Measurements from ENCODE around the gene ALDH7A1.

ALDH7A1 gene

DNA sequence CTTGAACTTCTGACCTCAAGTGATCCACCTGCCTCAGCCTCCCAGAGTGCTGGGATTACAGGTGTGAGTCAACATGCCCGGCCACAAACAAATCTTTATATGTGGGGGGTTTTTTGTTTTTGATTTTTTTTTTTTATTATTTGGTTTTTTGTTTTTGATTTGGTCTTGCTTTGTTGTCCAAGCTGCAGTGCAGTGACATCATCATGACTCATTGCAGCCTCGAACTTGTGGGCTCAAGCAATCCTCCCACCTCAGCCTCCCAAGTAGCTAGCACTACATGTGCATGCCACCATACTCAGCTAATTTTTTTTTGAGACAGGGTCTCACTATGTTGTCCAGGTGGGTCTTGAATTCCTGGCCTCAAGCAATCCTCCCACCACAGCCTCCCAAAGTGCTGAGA is 42.4 kb downstream of the ALDH7A1 start:
- H3K27me3 ChIP-seq (ENCODE audit: control insufficient read depth, insufficient read depth, low read length) = no peaks in the 10 kb centered on the region
- no peaks in the 10 kb centered on the region for H3K4me1 ChIP-seq (ENCODE audit: control insufficient read depth, low read depth, low read length)
- H3K27ac ChIP-seq (ENCODE audit: low read length) = no peak overlapping the region
- no peak overlapping the region for H3K4me3 ChIP-seq (ENCODE audit: low read length)
- H3K9me3 ChIP-seq (ENCODE audit: control insufficient read depth, low read depth, low read length) = no peaks in the 10 kb centered on the region
- H3K9ac ChIP-seq (ENCODE audit: low read length) = no peak overlapping the region
- peaks cover 87% of the 10 kb centered on the region for H3K36me3 ChIP-seq (ENCODE audit: control insufficient read depth, low read depth, low read length)

DNA sequence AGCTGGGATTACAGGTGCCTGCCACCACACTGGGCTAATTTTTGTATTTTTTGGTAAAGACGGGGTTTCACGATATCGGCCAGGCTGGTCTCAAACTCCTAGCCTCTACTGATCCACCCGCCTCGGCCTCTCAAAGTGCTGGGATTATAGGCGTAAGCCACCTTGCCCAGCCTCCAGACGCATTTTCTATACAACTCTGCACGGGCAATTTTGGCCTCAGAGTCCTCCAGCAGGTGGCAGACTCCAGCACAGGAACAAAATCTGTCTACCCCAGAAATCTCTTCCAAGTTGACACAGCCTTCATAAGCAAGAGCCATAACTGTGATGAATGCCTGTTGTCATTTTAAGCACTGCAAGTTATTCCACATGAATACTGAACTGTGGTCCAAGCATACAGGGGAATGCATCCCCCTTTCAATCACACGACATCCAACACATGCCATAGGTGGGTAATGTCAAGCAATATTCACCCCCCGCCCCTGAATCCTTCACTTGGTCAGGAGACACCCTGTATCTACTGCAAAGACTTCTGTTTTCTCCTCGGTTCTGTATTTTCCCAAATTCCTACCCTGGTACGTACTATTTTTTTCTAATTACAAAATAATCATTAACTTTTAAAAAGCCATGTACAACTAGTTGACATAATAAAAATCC is 50.8 kb downstream of the ALDH7A1 start:
- no peaks in the 10 kb centered on the region for H3K27me3 ChIP-seq (ENCODE audit: control insufficient read depth, insufficient read depth, low read length)
- H3K4me1 ChIP-seq (ENCODE audit: control insufficient read depth, low read depth, low read length) = no peaks in the 10 kb centered on the region
- H3K9ac ChIP-seq (ENCODE audit: low read length) = no peak overlapping the region
- no peak overlapping the region for H3K4me3 ChIP-seq (ENCODE audit: low read length)
- peaks cover 43% of the 10 kb centered on the region for H3K36me3 ChIP-seq (ENCODE audit: control insufficient read depth, low read depth, low read length)
- H3K9me3 ChIP-seq (ENCODE audit: control insufficient read depth, low read depth, low read length) = no peaks in the 10 kb centered on the region
- no peak overlapping the region for H3K27ac ChIP-seq (ENCODE audit: low read length)

DNA sequence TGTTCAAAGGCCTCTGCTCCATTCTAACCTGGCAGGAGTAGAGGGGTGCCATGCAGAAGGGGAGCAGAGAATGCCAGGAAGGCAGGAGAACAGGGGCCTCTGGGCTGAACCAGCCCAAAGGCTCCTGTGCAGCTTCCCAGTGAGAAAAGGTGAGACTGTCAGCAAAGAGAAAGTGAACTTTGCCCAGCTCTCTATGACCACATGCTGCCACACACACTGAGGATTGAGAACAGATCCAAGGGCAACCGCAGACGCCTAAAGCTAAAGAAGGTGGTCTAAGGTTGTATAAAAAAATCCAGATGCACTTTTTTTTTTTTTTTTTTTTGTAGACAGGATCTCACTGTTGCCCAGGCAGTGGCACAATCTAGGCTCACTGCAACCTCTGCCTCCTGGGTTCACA is 51.4 kb downstream of the ALDH7A1 start:
- no peak overlapping the region for H3K27ac ChIP-seq (ENCODE audit: low read length)
- no peaks in the 10 kb centered on the region for H3K9me3 ChIP-seq (ENCODE audit: control insufficient read depth, low read depth, low read length)
- H3K9ac ChIP-seq (ENCODE audit: low read length) = no peak overlapping the region
- H3K4me3 ChIP-seq (ENCODE audit: low read length) = no peak overlapping the region
- H3K36me3 ChIP-seq (ENCODE audit: control insufficient read depth, low read depth, low read length) = peaks cover 39% of the 10 kb centered on the region
- H3K27me3 ChIP-seq (ENCODE audit: control insufficient read depth, insufficient read depth, low read length) = no peaks in the 10 kb centered on the region
- no peaks in the 10 kb centered on the region for H3K4me1 ChIP-seq (ENCODE audit: control insufficient read depth, low read depth, low read length)

DNA sequence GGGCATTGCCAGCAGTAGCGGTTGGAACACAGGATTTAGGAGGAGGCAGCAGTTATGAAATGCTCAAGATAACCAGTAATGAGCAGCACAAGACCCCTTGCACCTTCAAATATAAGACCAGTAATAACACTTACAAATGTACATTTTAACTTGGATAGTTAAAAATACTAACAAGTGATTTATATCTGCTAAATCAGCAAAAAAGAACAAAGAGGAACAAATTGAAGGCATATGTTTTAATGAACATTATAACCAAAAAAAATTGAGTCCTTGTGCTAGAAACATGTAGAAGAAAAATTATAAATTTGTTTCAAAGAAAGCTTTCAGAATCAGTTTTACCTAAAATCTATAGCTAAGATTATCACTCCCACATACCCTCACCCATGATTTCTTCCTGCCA is 52.0 kb downstream of the ALDH7A1 start:
- Histone ChIP-seq H3K36me3 (ENCODE audit: control insufficient read depth, low read depth, low read length) (peaks cover 33% of the 10 kb centered on the region), H3K27ac (ENCODE audit: low read length) (no peak overlapping the region)

DNA sequence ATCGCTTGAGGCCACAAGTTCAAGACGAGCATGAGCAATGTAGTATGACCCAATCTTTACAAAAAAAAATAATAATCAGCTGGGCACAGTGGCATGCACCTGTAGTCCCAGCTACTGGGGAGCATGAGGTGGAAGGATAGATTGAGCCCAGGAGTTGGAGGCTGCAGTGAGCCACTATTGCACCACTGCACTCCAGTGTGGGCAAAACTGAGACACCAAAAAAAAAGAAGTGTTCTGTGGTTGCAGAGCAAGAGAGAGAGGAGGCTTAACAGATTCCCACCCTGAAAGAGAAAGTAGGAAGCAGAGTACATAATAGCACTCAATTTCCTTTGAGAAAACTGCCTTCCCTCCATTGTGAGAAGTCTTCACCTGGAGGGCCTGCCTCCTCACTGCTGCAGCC is 52.6 kb downstream of the ALDH7A1 start:
- H3K9me3 ChIP-seq (ENCODE audit: control insufficient read depth, low read depth, low read length) = no peaks in the 10 kb centered on the region
- no peaks in the 10 kb centered on the region for H3K4me1 ChIP-seq (ENCODE audit: control insufficient read depth, low read depth, low read length)

More for the DNA sequence above, 52.0 kb downstream of the ALDH7A1 start:
- H3K9ac ChIP-seq (ENCODE audit: low read length) = no peak overlapping the region
- no peaks in the 10 kb centered on the region for H3K4me1 ChIP-seq (ENCODE audit: control insufficient read depth, low read depth, low read length)
- no peaks in the 10 kb centered on the region for H3K9me3 ChIP-seq (ENCODE audit: control insufficient read depth, low read depth, low read length)
- no peak overlapping the region for H3K4me3 ChIP-seq (ENCODE audit: low read length)
- no peaks in the 10 kb centered on the region for H3K27me3 ChIP-seq (ENCODE audit: control insufficient read depth, insufficient read depth, low read length)

DNA sequence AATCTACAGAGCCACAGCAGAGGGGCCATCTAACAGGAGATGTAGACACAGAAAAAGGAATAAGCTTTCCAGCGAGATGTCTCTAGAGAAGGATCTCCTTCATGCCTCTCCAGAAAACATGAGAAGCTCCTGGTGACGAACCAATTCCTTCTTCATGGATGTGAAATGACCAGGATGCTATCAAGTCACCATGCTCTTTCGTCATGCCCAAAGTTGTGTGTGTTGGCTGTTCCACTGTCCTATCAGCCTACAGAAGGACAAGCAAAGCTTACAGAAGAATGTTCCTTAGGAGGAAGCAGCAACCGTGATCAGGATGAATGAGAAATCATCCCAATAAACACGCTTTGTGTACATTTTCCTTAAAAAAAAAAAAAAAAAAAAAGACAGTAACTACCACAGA is 54.4 kb downstream of the ALDH7A1 start:
- Histone ChIP-seq H3K9me3 (ENCODE audit: control insufficient read depth, low read depth, low read length) (no peaks in the 10 kb centered on the region), H3K36me3 (ENCODE audit: control insufficient read depth, low read depth, low read length) (peaks cover 10% of the 10 kb centered on the region), H3K4me1 (ENCODE audit: control insufficient read depth, low read depth, low read length) (no peaks in the 10 kb centered on the region), H3K27ac (ENCODE audit: low read length) (no peak overlapping the region), H3K27me3 (ENCODE audit: control insufficient read depth, insufficient read depth, low read length) (no peaks in the 10 kb centered on the region), H3K9ac (ENCODE audit: low read length) (no peak overlapping the region), H3K4me3 (ENCODE audit: low read length) (no peak overlapping the region)

More for the DNA sequence above, 52.6 kb downstream of the ALDH7A1 start:
- H3K36me3 ChIP-seq (ENCODE audit: control insufficient read depth, low read depth, low read length) = peaks cover 27% of the 10 kb centered on the region
- H3K27me3 ChIP-seq (ENCODE audit: control insufficient read depth, insufficient read depth, low read length) = no peaks in the 10 kb centered on the region
- H3K9ac ChIP-seq (ENCODE audit: low read length) = no peak overlapping the region
- H3K4me3 ChIP-seq (ENCODE audit: low read length) = no peak overlapping the region
- no peak overlapping the region for H3K27ac ChIP-seq (ENCODE audit: low read length)

DNA sequence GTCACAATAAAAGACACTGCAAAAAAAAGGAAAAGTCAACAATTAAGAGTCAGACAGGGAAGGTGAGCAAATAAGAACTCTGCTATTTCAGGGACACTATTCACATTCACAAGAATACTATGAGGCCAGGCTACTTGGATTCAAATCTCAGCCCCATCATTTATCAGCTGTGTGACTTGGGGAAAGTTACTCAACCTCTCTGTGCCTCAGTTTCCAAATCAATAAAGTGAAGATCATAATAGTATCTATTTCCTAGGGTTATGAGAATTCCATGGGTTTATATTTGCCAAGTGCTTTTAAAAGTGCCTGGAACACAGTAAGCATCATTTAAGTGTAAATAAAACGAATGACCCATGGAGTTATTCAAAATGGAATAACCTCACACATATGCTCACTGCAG is 56.4 kb downstream of the ALDH7A1 start:
- Histone ChIP-seq H3K27ac (ENCODE audit: low read length) (no peak overlapping the region), H3K27me3 (ENCODE audit: control insufficient read depth, insufficient read depth, low read length) (no peaks in the 10 kb centered on the region), H3K9me3 (ENCODE audit: control insufficient read depth, low read depth, low read length) (no peaks in the 10 kb centered on the region), H3K4me3 (ENCODE audit: low read length) (no peak overlapping the region), H3K9ac (ENCODE audit: low read length) (no peak overlapping the region), H3K4me1 (ENCODE audit: control insufficient read depth, low read depth, low read length) (no peaks in the 10 kb centered on the region), H3K36me3 (ENCODE audit: control insufficient read depth, low read depth, low read length) (no peaks in the 10 kb centered on the region)

DNA sequence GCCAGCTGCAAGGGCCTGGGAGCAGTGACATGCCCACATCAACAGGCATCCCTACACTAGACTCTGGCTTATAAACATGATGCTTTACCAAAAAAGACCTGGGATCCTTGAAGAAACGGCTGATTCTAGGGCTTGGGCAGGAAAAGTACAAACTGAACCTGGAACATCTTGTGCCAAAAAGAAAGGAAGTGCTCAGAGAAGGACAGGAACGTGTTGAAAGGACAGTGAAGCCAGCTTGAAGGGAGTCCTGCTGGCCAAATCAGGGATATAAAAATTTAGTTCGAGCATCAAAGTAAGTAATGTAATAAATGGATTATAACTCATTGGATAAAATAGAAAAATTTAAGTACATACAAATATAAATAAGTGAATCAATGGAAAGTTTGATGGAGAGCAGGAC is 58.1 kb downstream of the ALDH7A1 start:
- H3K9ac ChIP-seq (ENCODE audit: low read length) = no peak overlapping the region
- no peaks in the 10 kb centered on the region for H3K27me3 ChIP-seq (ENCODE audit: control insufficient read depth, insufficient read depth, low read length)
- no peak overlapping the region for H3K4me3 ChIP-seq (ENCODE audit: low read length)
- no peaks in the 10 kb centered on the region for H3K4me1 ChIP-seq (ENCODE audit: control insufficient read depth, low read depth, low read length)
- H3K36me3 ChIP-seq (ENCODE audit: control insufficient read depth, low read depth, low read length) = no peaks in the 10 kb centered on the region
- H3K27ac ChIP-seq (ENCODE audit: low read length) = no peak overlapping the region
- no peaks in the 10 kb centered on the region for H3K9me3 ChIP-seq (ENCODE audit: control insufficient read depth, low read depth, low read length)

DNA sequence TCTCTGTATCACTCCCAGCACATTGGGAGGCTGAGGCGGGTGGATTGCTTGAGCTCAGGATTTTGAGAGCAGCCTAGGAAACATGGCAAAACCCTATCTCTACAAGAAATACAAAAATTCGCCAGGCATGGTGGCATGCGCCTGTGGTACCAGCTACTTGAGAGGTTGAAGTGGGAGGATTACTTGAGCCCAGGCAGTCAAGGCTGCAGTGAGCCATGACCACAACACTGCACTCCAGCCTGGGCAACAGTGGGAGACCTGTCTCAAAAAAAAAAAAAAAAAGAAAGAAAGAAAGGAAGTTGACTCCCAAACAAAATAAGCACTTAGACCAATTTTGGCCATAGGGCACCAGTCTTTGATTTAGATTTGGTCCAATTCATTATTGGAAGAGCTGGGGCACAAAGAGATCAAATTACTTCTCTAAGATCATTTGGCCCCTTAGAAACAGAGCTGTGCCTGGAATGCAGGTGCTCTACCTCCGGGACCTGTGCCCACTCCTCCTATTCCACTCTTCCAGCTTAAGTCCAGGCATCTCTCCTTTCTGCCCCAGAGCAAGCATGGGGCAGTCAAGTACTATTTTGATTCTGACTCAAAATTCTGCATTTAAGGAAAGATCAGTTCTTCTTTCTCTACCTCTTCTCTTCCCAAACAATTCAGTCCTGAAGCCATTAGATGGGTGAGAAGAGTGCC is 59.0 kb downstream of the ALDH7A1 start:
- no peak overlapping the region for H3K27ac ChIP-seq (ENCODE audit: low read length)
- H3K4me3 ChIP-seq (ENCODE audit: low read length) = no peak overlapping the region
- no peaks in the 10 kb centered on the region for H3K9me3 ChIP-seq (ENCODE audit: control insufficient read depth, low read depth, low read length)
- no peaks in the 10 kb centered on the region for H3K27me3 ChIP-seq (ENCODE audit: control insufficient read depth, insufficient read depth, low read length)
- no peak overlapping the region for H3K9ac ChIP-seq (ENCODE audit: low read length)
- H3K4me1 ChIP-seq (ENCODE audit: control insufficient read depth, low read depth, low read length) = no peaks in the 10 kb centered on the region
- H3K36me3 ChIP-seq (ENCODE audit: control insufficient read depth, low read depth, low read length) = no peaks in the 10 kb centered on the region

DNA sequence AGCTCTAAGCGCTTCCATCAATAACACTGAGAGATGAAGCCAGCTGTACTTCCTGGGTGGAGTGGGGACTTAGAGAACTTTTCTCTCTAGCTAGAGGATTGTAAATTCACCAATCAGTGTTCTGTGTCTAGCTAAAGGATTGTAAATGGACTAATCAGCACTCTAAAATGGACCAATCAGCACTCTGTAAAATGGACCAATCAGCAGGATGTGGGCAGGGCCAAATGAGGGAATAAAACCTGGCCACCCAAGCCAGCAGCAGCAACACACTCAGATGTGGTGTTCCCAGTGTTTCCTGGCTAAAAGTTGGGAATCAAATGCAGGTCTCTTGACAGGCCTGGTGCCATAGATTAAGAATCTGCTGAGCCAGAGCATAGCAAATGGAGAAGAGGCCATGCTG is 60.5 kb downstream of the ALDH7A1 start:
- no peaks in the 10 kb centered on the region for H3K9me3 ChIP-seq (ENCODE audit: control insufficient read depth, low read depth, low read length)

DNA sequence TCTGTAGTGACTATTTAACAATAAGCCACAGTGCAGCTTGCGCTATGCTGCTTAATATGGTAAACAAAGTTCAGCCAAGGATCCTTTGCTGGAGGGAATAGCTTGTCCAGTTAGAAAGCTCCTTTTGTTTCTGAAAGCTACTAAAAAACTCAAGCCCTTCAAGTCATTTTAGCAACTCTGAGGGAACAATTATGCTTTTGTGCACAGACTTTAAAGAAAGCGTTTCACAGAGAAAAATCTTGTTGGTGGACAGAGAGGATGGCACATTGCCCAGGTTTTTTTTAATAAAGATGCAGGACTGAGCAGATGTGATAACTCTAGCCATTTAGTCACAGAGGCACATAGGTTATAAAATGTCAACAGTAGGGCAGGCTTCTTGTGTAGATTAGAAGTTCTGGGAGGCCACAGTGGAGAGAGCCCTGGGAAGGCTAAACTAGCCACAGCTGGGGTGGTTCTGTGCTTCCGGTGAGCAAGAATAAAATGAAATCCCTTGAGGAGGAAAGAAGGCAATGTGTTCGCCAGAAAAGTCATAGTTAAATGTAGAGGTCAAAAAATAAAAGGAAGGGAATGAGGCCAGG is 63.4 kb downstream of the ALDH7A1 start:
- Histone ChIP-seq H3K4me3 (ENCODE audit: low read length) (no peak overlapping the region), H3K4me1 (ENCODE audit: control insufficient read depth, low read depth, low read length) (no peaks in the 10 kb centered on the region), H3K27ac (ENCODE audit: low read length) (no peak overlapping the region)

More for the DNA sequence above, 60.5 kb downstream of the ALDH7A1 start:
- Histone ChIP-seq H3K36me3 (ENCODE audit: control insufficient read depth, low read depth, low read length) (no peaks in the 10 kb centered on the region), H3K4me3 (ENCODE audit: low read length) (no peak overlapping the region), H3K27ac (ENCODE audit: low read length) (no peak overlapping the region), H3K27me3 (ENCODE audit: control insufficient read depth, insufficient read depth, low read length) (no peaks in the 10 kb centered on the region), H3K9ac (ENCODE audit: low read length) (no peak overlapping the region), H3K4me1 (ENCODE audit: control insufficient read depth, low read depth, low read length) (no peaks in the 10 kb centered on the region)

DNA sequence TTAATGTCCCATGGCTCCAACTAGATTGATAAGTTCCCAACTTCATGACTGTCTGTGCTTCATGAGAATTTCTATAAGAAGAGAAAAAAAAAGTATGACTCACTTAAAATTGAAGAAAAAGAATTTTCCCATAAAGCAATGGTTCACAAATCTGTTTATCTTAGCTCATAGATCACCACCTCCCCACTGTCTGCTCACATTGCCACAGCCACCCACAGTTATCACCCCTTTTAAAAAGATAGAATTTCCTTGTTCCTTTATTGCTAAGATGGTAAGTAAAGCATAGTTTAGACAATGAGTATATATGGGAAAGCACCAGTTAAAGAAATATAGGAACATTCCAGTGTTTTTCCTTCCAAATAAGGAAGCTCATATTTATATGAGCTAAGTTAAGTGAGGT is 67.1 kb downstream of the ALDH7A1 start:
- Histone ChIP-seq H3K9me3 (ENCODE audit: control insufficient read depth, low read depth, low read length) (no peaks in the 10 kb centered on the region), H3K27ac (ENCODE audit: low read length) (no peak overlapping the region), H3K9ac (ENCODE audit: low read length) (no peak overlapping the region), H3K4me1 (ENCODE audit: control insufficient read depth, low read depth, low read length) (no peaks in the 10 kb centered on the region), H3K36me3 (ENCODE audit: control insufficient read depth, low read depth, low read length) (no peaks in the 10 kb centered on the region), H3K4me3 (ENCODE audit: low read length) (no peak overlapping the region), H3K27me3 (ENCODE audit: control insufficient read depth, insufficient read depth, low read length) (no peaks in the 10 kb centered on the region)

More for the DNA sequence above, 63.4 kb downstream of the ALDH7A1 start:
- Histone ChIP-seq H3K9ac (ENCODE audit: low read length) (no peak overlapping the region), H3K9me3 (ENCODE audit: control insufficient read depth, low read depth, low read length) (no peaks in the 10 kb centered on the region), H3K27me3 (ENCODE audit: control insufficient read depth, insufficient read depth, low read length) (no peaks in the 10 kb centered on the region), H3K36me3 (ENCODE audit: control insufficient read depth, low read depth, low read length) (no peaks in the 10 kb centered on the region)
